WTC11 (cell line): Measurements from ENCODE around the gene DNAH5. TPM values are rescaled to one million over a fixed set of nuclear protein-coding genes. Genes with fewer than 3 reads are reported as not detected.
A peak's percentile ranks its signal among the peaks of the same experiment; 100 is the strongest.
"Not testable (repeated sequence)": the region's sequence is repeated elsewhere in the genome, so short reads cannot be mapped to it uniquely, and the experiment has no call there.

ENCODE experiments used
- ATAC-seq: fragments of 200-7000 bp; cut with Tn5 transposase; 2 replicates; pipeline ENCODE4 v1.10.0; 2021; ENCODE audit warnings: mild to moderate bottlenecking, moderate library complexity
- CTCF ChIA-PET: fragments of 300-600 bp; sonication (Branson Sonifier 250); formaldehyde crosslinking; loops from one replicate; lab custom pipeline; 2021; ENCODE audit warnings: antibody characterized with exemption; lab: Charles Lee
- POLR2A ChIA-PET: fragments of 350-600 bp; sonication (Branson Sonifier 250); formaldehyde crosslinking; loops from one replicate; lab custom pipeline; 2021; ENCODE audit warnings: antibody characterized with exemption; lab: Charles Lee
- DNase-seq: peaks from one replicate; pipeline ENCODE4 v3.0.0; 2021; ENCODE audit warnings: low spot score
- H3K27ac Mint-ChIP-seq: 2 replicates; pipeline ENCODE4 v1.8.0; 2021; ENCODE audit warnings: mixed read lengths
- H3K27me3 Mint-ChIP-seq: 2 replicates; pipeline ENCODE4 v1.8.0; 2021; ENCODE audit warnings: low read depth, mild to moderate bottlenecking, moderate library complexity, mixed read lengths
- H3K36me3 Mint-ChIP-seq: 2 replicates; pipeline ENCODE4 v1.8.0; 2021; ENCODE audit warnings: mixed read lengths
- H3K4me1 Mint-ChIP-seq: 2 replicates; pipeline ENCODE4 v1.8.0; 2022; ENCODE audit warnings: mixed read lengths
- H3K4me3 Mint-ChIP-seq: 2 replicates; pipeline ENCODE4 v1.8.0; 2021; ENCODE audit warnings: mild to moderate bottlenecking, moderate library complexity, mixed read lengths
- H3K9me3 Mint-ChIP-seq: 2 replicates; pipeline ENCODE4 v1.8.0; 2021; ENCODE audit warnings: mixed read lengths
- ATF2 ChIP-seq: sonication (generic); formaldehyde crosslinking; IDR thresholded peaks from 2 replicates; pipeline ENCODE4 v1.8.1; 2022; ENCODE audit warnings: low read depth, missing genetic modification reagents, borderline replicate concordance
- CREM ChIP-seq: sonication (generic); formaldehyde crosslinking; IDR thresholded peaks from 2 replicates; pipeline ENCODE4 v1.8.1; 2022; ENCODE audit warnings: mild to moderate bottlenecking, missing genetic modification reagents, moderate library complexity
- E2F4 ChIP-seq: sonication (generic); formaldehyde crosslinking; IDR thresholded peaks from 2 replicates; pipeline ENCODE4 v1.8.1; 2022; ENCODE audit warnings: low read depth, mild to moderate bottlenecking, moderate library complexity, missing genetic modification reagents, borderline replicate concordance
- ETV6 ChIP-seq: sonication (generic); formaldehyde crosslinking; IDR thresholded peaks from 2 replicates; pipeline ENCODE4 v1.8.1; 2022; ENCODE audit warnings: mild to moderate bottlenecking, missing genetic modification reagents
- FOXK1 ChIP-seq: sonication (generic); formaldehyde crosslinking; IDR thresholded peaks from 2 replicates; pipeline ENCODE4 v1.8.0; 2022; ENCODE audit warnings: mild to moderate bottlenecking, moderate library complexity, missing genetic modification reagents
- HMGA2 ChIP-seq: fragments of 250-450 bp; sonication (Bioruptor Pico); IDR thresholded peaks from 2 replicates; pipeline ENCODE4 v1.4.0; 2021; ENCODE audit warnings: mild to moderate bottlenecking, moderate library complexity
- JUN ChIP-seq: sonication (generic); formaldehyde crosslinking; IDR thresholded peaks from 2 replicates; pipeline ENCODE4 v1.8.0; 2023; ENCODE audit warnings: mild to moderate bottlenecking, missing genetic modification reagents
- NFATC4 ChIP-seq: fragments of 250-450 bp; sonication (Bioruptor Pico); IDR thresholded peaks from 2 replicates; pipeline ENCODE4 v1.9.0; 2021; ENCODE audit warnings: mild to moderate bottlenecking
- NFYB ChIP-seq: sonication (generic); formaldehyde crosslinking; conservative IDR thresholded peaks from 2 replicates; pipeline ENCODE4 v1.8.0; 2022; ENCODE audit warnings: low read depth, missing genetic modification reagents
- NR2C2 ChIP-seq: sonication (generic); formaldehyde crosslinking; IDR thresholded peaks from 2 replicates; pipeline ENCODE4 v1.8.0; 2022; ENCODE audit warnings: mild to moderate bottlenecking, missing genetic modification reagents
- NR3C1 ChIP-seq: sonication (generic); formaldehyde crosslinking; conservative IDR thresholded peaks from 2 replicates; pipeline ENCODE4 v1.8.1; 2023; ENCODE audit warnings: low read depth, mild to moderate bottlenecking, missing genetic modification reagents
- RELA ChIP-seq: sonication (generic); formaldehyde crosslinking; IDR thresholded peaks from 2 replicates; pipeline ENCODE4 v1.8.1; 2022; ENCODE audit warnings: missing genetic modification reagents, mild to moderate bottlenecking, borderline replicate concordance
- RORB ChIP-seq: fragments of 250-450 bp; sonication (Bioruptor Pico); IDR thresholded peaks from 2 replicates; pipeline ENCODE4 v1.9.0; 2021; ENCODE audit warnings: mild to moderate bottlenecking
- SMAD3 ChIP-seq: sonication (generic); formaldehyde crosslinking; IDR thresholded peaks from 2 replicates; pipeline ENCODE4 v1.8.0; 2022; ENCODE audit warnings: missing genetic modification reagents, mild to moderate bottlenecking, borderline replicate concordance
- TEAD1 ChIP-seq: sonication (generic); formaldehyde crosslinking; IDR thresholded peaks from 2 replicates; pipeline ENCODE4 v1.8.0; 2022; ENCODE audit warnings: mild to moderate bottlenecking, missing genetic modification reagents
- TP53 ChIP-seq: sonication (generic); formaldehyde crosslinking; IDR thresholded peaks from 2 replicates; pipeline ENCODE4 v1.8.1; 2023; ENCODE audit warnings: mild to moderate bottlenecking, missing genetic modification reagents
- ZBTB43 ChIP-seq: sonication (generic); formaldehyde crosslinking; IDR thresholded peaks from 2 replicates; pipeline ENCODE4 v1.8.1; 2023; ENCODE audit warnings: mild to moderate bottlenecking, missing genetic modification reagents
- ZNF219 ChIP-seq: sonication (generic); formaldehyde crosslinking; IDR thresholded peaks from 2 replicates; pipeline ENCODE4 v1.8.0; 2023; ENCODE audit warnings: missing genetic modification reagents, mild to moderate bottlenecking, borderline replicate concordance
- ZNF512 ChIP-seq: sonication (generic); formaldehyde crosslinking; IDR thresholded peaks from 2 replicates; pipeline ENCODE4 v1.8.1; 2022; ENCODE audit warnings: missing genetic modification reagents, borderline replicate concordance
- total RNA-seq: library from RNA; stranded (reverse); gene quantifications from 3 replicates; pipeline ENCODE4 v1.2.3, GENCODE V29; 2021
- TF ChIP-seq, protein P1 (sequence below): fragments of 250-450 bp; sonication (Bioruptor Pico); conservative IDR thresholded peaks from 2 replicates; pipeline ENCODE4 v1.9.0; 2021; ENCODE audit warnings: mild to moderate bottlenecking
- TF ChIP-seq, protein P2 (sequence below): sonication (generic); formaldehyde crosslinking; IDR thresholded peaks from 2 replicates; pipeline ENCODE4 v1.8.0; 2022; ENCODE audit warnings: mild to moderate bottlenecking, missing genetic modification reagents

The DNAH5 gene
- total RNA-seq, 1 experiment from 2014 or later: 0.35 TPM

- H3K9me3 Mint-ChIP-seq, H3K4me1 Mint-ChIP-seq, H3K27me3 Mint-ChIP-seq, POLR2A ChIA-PET, H3K36me3 Mint-ChIP-seq, H3K4me3 Mint-ChIP-seq, H3K27ac Mint-ChIP-seq, DNase-seq, CTCF ChIA-PET, ATAC-seq: not testable (repeated sequence)
- TF ChIP-seq HMGA2 (CRISPR knock-in tag): 0 out of 2 replicates have a peak, but pooled peaks have one; percentile 22
Measured at GRCh38 chr5:13798569-13798968, 145.9 kb downstream of the DNAH5 start.

DNA sequence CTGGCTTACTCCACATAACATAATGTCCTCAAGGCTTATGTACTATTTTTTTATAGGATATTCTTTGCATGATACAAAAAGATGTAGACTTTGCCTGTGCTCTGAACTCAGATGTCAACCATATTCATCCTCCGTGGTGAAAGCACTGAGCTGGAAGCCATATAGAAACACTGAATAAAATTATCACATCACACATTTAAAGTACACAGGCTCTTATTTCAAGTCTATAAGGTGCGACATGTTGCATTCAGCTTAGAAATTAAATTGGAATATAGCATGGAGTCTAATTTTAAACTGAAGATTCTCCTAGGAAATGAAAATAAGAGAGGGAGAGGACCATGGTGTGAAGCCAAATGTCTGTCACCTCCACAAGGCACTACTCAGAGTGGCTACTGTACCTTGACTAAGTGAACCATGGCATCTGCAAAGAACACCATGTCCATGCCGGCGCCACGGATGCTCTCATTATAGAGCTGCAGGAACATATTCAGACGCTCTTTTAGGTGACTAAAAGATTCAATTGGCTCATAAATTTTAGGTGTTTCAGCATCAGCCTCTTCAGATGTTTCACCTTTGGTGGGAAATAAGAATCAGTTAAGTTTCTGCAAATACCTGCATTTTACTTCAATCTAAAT, 158.6 kb downstream of the DNAH5 start:
- ATAC-seq (no peak), DNase-seq (no peak)
- H3K4me1 Mint-ChIP-seq: no peaks in the 10 kb centered on the region
- no peaks in the 10 kb centered on the region; the same call in 1 of the 2 replicates for H3K36me3 Mint-ChIP-seq
- H3K27me3 Mint-ChIP-seq: no peaks in the 10 kb centered on the region
- H3K27ac Mint-ChIP-seq: no peak overlapping the region
- H3K4me3 Mint-ChIP-seq: no peak overlapping the region
- POLR2A ChIA-PET: no interaction called here
- TF ChIP-seq RELA (CRISPR knock-in tag): no peak
- TF ChIP-seq ATF2: no peak
- TF ChIP-seq ETV6 (CRISPR knock-in tag): no peak
- no peak for TF ChIP-seq ZBTB43
- no peak for TF ChIP-seq NR3C1
- no peak for TF ChIP-seq ZNF512
- TF ChIP-seq, protein P1, sequence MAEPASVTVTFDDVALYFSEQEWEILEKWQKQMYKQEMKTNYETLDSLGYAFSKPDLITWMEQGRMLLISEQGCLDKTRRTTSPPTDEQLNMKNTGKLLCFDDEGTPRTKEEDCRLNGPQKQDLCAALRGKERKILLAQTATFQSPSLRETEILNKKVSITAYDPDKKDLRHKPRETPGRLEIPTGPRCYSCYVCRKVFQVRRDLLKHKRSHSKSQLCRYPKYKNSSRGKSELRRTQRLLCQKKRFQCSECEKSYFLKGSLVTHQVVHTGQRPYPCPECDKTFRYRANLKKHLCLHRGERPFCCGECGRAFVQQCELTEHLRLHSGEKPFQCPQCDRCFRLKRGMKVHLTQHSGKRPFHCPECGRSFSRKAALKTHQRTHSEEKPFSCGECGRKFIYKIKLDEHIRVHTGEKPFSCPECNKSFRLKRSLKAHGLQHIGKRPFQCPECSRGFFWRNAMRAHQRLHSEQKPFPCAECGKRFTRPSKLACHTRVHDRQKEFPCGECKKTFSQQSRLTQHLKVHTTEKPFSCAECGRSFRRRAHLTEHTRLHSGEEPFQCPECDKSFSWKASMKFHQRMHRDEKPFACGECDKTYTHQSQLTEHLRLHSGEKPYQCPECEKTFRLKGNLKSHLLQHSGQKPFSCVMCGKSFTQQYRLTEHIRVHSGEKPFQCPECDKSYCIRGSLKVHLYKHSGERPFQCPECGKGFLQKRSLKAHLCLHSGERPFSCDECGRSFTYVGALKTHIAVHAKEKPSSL (CRISPR knock-in tag): no peak
- no peak for TF ChIP-seq JUN (CRISPR knock-in tag)
- TF ChIP-seq TP53: no peak
- TF ChIP-seq E2F4: no peak
- no peak for TF ChIP-seq NFYB (CRISPR knock-in tag)
- TF ChIP-seq RORB (CRISPR knock-in tag): no peak
- TF ChIP-seq NFATC4: no peak
- TF ChIP-seq, all 79 proteins: peak for 0
- CTCF ChIA-PET: interaction anchor here (0.8 kb wide), 1 partner anchor 307 kb away, joined by 3 read pairs; no protein-coding TSS in a partner anchor
- H3K9me3 Mint-ChIP-seq: peaks cover 27% of the 10 kb centered on the region

- H3K9me3 Mint-ChIP-seq: peaks cover 24% of the 10 kb centered on the region
- no peak for TF ChIP-seq CREM (CRISPR knock-in tag)
- TF ChIP-seq, protein P2, sequence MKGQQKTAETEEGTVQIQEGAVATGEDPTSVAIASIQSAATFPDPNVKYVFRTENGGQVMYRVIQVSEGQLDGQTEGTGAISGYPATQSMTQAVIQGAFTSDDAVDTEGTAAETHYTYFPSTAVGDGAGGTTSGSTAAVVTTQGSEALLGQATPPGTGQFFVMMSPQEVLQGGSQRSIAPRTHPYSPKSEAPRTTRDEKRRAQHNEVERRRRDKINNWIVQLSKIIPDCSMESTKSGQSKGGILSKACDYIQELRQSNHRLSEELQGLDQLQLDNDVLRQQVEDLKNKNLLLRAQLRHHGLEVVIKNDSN (CRISPR knock-in tag): no peak
- TF ChIP-seq TEAD1 (CRISPR knock-in tag): no peak
- no peak for TF ChIP-seq SMAD3 (CRISPR knock-in tag)
- TF ChIP-seq FOXK1 (CRISPR knock-in tag): no peak
- TF ChIP-seq NR2C2 (CRISPR knock-in tag): no peak
- TF ChIP-seq ZNF219 (CRISPR knock-in tag): no peak
- TF ChIP-seq NFYB (CRISPR knock-in tag): no peak
Measured at GRCh38 chr5:13783726-13784125, 160.8 kb downstream of the DNAH5 start.

More at GRCh38 chr5:13783726-13784125, 160.8 kb downstream of the DNAH5 start:
- no peak for DNase-seq
- H3K27ac Mint-ChIP-seq: no peak overlapping the region
- no peaks in the 10 kb centered on the region for H3K4me1 Mint-ChIP-seq
- no peak for ATAC-seq
- no peaks in the 10 kb centered on the region; the same call in 1 of the 2 replicates for H3K36me3 Mint-ChIP-seq
- POLR2A ChIA-PET: no interaction called here
- no peak overlapping the region for H3K4me3 Mint-ChIP-seq
- CTCF ChIA-PET: no interaction called here
- no peaks in the 10 kb centered on the region for H3K27me3 Mint-ChIP-seq
